Forelimb muscle (tissue), 1 donor: ENCODE data around the gene SEMA3B. TPM values are rescaled to one million over a fixed set of nuclear protein-coding genes. Genes with fewer than 3 reads are reported as not detected.
A peak's percentile ranks its signal among the peaks of the same experiment; 100 is the strongest.
"Not testable (repeated sequence)": the region's sequence is repeated elsewhere in the genome, so short reads cannot be mapped to it uniquely, and the experiment has no call there.

ENCODE experiments used
- DNase-seq: peaks from one replicate; pipeline ENCODE4 v3.0.0-alpha.2; 2013; ENCODE audit warnings: low read depth
- polyA plus RNA-seq: library from polyadenylated mRNA; unstranded; fragments of 120-200 nt; gene quantifications from one replicate; pipeline ENCODE4 v1.2.1, GENCODE V29; 2013; ENCODE audit not compliant: insufficient read length

The SEMA3B gene
- polyA plus RNA-seq, 1 donor, result 36.7 TPM

DNA sequence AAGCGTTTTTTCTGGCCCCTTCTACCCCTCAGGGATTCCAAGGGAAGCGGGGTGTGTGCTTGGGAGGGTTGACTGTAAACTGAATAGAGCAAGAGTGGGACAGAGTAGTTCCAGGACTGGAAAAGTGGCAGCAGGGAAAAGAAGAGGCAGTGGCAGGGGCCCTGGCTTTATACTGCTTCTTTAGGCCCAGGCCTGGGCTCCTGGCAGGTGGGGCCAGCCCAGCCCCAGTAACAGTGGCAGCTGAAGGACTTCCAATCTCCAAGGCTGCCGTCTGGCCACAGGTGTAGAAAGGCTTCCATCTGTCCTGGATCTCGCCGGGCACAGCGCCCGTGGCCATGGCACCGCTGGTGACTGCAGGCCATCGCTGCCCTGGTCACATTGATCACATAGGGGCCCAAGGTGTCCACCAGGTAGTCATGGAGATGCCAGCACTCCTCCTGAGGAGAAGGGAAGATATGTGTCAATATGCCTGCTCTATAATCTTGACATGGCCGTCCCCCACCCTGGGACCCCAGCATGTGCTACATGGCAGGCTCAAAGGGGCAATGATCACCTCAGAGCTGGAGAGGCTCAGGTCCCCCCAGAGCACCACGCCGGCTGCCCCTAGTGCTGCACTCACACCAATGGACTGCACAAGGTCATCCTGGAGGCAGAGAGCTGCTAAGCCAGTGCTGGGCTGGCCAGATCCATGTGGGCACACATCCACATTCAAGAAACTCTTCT lies 24.3 kb downstream of the SEMA3B start:
- no peak for DNase-seq

GRCh38 chr3:50294089-50294488 lies 25.1 kb downstream of the SEMA3B start:
- no peak for DNase-seq

- DNase-seq, result no peak
These were observed 25.8 kb downstream of the SEMA3B start for GRCh38 chr3:50294492-50295403.

DNA sequence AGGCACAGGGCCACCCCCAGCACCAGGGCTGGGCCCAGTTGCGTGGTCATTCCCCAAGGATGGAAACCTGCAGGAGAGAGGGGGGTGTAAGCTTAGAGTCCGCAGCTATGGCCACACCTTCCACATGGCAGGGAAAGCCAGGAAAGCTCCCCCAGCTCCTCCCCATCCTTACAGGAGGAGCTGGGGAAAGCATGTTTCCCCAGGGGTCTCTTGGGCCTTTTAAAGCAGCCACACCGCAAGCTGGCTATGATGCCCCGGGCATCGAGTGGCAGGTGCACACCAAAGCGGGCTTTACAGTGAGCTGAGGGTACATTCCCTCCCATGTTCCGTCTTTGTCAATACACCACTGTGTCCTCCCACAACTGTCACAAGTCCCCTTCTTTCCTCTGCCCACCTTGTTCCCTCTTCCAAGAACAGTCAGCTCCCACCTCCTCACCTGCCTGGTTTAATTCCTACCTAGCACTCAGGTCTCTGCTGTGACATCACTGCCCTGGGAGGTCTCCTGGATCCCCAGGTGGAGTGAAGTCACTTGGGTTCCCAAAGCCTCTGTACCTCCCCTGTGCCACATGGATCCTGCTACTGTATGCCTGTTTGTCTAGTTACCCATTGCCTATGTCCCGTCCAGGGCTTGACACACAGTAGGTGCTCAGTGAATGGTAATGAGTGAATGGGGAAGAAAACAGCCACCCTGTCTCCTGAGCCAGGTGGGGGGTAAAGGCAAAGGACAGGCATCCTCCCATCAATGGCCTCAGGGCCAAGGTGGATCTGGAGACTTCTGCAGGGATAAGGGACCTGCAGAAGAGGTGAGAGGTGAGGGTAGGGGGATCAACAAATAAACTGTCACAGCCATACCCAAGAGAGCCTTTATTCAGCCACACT lies 26.8 kb downstream of the SEMA3B start:
- no peak for DNase-seq

DNA sequence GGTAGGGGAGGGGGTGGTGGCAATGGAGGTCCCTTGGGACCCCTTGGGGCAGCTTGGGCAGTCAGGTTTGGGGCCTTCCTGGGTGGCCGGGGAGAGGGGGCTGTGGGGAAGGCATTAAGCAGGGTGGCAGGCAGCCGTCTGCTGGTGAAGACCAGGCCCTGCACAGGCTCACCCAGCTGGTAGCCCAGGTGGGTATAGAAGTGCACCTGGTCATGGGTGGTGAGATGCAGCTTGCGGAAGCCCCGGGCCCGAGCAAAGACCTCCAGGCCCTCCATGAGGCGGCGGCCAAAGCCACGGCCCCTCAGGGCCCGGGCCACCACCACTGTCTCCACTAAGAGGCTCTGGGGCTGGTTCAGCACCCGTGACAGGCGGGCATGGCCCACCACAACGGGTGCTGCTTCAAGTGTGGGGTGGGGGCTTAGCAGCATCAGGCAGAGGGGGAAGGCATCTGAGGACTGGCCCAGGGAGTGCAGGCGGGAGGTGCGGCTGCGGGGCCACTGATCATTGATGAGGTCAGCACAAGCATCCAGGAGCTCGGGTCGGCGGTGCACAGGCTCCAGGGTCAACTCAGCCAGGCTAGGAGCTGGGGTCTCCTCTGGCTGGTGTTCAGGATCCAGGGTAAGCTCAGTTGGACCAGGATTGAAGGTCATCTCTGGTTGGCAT lies 27.9 kb downstream of the SEMA3B start:
- no peak for DNase-seq

- DNase-seq, result no peak
These were observed 28.4 kb downstream of the SEMA3B start for GRCh38 chr3:50297384-50297775.

- DNase-seq, result no peak
These were observed 29.2 kb downstream of the SEMA3B start for GRCh38 chr3:50297896-50298725.

DNA sequence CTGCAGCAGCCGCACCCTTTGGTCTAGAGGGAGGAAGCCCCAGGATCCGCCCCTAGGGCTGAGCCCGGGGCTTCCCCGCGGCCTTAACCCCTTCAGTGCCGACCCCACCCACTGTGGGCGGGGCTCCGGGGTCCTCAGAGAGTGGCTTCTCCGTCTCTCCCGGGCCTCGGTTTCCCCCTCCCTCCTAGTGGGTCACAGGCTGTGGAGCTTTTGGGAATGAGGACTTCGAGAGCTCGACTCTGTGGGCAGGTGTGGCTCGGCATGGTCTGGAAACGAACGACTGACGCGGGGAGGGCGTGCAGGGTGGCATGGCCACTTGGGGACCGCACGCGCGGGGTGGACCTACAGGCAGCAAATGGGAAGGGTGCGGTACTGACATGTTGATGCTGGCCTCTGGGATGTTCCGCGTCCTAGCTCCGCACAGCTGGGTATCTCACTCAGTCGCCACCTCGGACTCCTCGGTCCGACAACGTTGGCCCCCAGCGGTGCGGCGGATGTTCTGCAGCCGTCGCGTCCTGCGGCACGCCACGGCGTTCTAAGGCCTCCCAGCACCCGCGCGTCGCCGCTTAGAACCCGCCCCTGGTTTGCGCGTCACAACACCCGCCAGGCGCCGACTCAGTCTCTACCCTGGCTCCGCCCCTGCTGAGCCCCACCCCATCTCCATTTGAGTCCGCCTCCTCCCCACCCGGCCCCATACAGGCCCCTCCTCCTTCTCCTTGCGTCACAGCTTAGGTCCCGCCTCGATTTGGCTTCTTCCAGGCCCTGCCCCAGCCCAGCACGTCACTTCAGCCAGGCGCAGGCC lies 30.1 kb downstream of the SEMA3B start, which contains the start of the genes HYAL3 and NAA80:
Gene HYAL3 (minus strand): TSS at position 570 of the 802 bp plus-strand sequence. CDS start 3,803 bp downstream, outside the sequence.
Gene NAA80 (minus strand): TSS at position 570 of the 802 bp plus-strand sequence. CDS start 1,942 bp downstream, outside the sequence.
- DNase-seq, result peak; percentile 96

DNA sequence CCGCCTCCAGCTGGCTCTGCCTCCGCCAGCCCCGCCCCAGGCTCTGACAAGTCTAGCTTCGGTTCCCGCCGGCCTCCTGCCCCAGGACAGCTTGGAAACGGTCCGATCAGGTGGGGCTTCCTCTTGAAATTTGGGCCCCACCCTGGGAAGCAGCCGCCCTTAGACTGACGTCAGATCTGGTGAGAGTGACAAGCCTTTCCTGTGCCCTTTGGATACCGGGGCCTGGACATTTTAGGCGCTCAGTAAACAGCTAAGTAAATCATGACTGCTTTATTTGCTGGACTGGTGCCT lies 30.6 kb downstream of the SEMA3B start:
- DNase-seq, result no peak

GRCh38 chr3:50299929-50300680 lies 31.2 kb downstream of the SEMA3B start:
- DNase-seq, result no peak

DNA sequence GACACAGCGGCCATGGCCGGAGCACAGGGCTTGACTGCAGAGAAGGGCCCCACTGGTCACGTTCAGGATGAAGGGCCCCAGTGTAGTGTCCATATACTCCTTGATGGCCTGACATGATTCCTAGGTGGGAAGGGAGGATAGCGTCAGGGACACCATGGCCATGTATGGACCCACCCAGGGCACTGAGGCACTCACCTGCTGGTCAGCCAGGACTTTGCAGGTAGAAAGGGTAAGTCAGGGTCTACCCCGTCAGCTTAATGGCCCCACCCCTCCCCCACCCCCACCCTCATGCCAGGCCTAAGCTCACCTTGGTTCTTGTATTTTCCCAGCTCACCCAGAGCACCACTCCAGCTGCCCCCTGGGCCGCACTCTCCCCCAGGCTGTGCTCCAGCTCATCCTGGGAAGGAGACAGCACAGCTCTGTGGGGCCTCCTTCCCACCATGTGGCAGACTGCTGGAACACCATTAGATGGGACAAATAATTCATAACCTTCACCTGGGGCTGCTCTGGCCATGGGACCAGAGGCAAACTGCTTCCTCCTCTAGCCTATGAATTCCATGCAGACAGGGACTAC lies 31.8 kb downstream of the SEMA3B start:
- no peak for DNase-seq

- DNase-seq, result no peak
These were observed 33.4 kb downstream of the SEMA3B start for GRCh38 chr3:50302095-50303012.

DNA sequence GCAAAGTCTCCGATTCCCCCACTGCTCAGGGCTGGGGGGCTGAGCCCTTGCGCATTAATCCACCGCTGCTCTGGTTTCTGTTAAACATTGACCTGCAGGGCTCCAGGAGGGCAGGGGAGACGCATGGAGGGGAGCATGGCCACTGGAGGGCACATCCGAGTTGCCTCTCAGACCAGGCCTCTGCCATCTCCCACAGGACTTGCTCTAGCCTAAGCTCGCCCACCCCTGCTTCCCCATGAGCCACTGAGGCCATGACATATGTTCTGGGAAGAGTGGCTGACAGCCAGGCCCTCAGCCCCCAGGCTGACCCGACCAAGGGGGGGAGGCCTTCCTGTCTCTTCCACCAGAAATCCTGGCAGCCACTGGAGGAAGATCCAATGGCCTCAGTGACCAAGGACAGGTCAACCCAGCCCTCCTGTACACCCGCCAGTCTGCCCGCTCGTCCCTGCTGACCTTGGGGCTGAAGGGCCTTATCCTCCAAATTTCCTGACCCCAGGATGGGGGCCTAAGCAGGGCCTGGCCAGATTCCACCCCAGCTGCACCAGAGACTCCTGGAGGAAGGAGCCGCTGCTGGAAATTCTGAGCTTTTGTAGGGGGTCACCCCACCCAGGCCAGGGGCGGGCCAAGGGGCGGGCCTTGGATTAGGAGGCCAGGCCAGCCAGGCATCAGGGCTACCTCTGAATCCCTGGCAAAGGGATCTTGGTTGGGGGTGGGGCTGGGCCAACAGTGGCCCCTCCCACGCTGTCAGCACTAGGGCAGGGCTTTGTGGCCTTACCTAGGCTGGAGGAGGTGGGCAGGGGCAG lies 34.3 kb downstream of the SEMA3B start, which contains the start of gene HYAL1:
Gene HYAL1 (minus strand): TSS at position 562 of the 803 bp plus-strand sequence. CDS start 618 bp downstream, outside the sequence.
- DNase-seq, result no peak

DNA sequence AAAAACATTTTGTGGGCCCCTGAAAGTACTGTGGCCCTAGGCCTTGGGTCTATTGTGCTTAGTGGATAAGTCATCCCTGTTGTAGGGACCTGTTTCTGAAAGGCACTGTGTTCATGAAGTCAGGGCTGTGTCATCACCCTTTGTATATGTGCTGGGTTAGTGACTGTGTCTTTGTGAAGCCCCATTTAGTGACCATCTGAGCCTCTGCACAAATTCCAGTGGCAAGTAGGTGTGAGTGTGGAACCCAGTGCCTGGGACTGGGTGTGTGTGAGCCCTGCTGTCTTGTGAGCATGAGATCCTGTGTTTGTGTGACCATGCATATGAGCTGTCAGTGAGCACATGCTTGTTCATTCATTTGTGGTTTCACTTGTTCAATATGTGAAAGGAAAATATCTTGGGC lies 35.7 kb downstream of the SEMA3B start:
- DNase-seq, result no peak

DNA sequence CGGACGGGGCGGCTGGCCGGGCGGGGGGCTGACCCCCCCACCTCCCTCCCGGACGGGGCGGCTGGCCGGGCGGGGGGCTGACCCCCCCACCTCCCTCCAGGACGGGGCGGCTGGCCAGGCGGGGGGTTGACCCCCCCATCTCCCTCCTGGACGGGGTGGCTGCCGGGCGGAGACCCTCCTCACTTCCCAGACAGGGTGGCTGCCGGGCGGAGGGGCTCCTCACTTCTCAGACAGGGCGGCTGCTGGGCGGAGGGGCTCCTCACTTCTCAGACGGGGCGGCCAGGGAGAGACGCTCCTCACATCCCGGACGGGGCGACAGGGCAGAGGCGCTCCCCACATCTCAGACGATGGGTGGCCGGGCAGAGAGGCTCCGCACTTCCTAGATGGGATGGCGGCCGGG lies 43.1 kb downstream of the SEMA3B start:
- not testable (repeated sequence) for DNase-seq

- DNase-seq, result no peak
These were observed 45.4 kb downstream of the SEMA3B start for GRCh38 chr3:50314342-50314741.
